SK-N-SH treated with all-trans-retinoic acid at 6 μM for 48 hours (cell line): Measurements from ENCODE around the gene SAMD13.

ENCODE experiments used
- ATAC-seq: fragments of 200-7000 bp; cut with Tn5 transposase; 3 replicates; pipeline ENCODE4 v1.9.1; 2020; ENCODE audit warnings: mild to moderate bottlenecking, moderate library complexity
- ARNTL ChIP-seq: fragments of 450-650 bp; formaldehyde crosslinking; IDR thresholded peaks from 2 replicates; pipeline ENCODE4 v1.5.0; 2020; ENCODE audit warnings: low read depth, mild to moderate bottlenecking, moderate library complexity, borderline replicate concordance
- BACH2 ChIP-seq: fragments of 250-450 bp; sonication (Bioruptor Pico); IDR thresholded peaks from 2 replicates; pipeline ENCODE4 v1.9.0; 2021; ENCODE audit warnings: mild to moderate bottlenecking, borderline replicate concordance
- CSDC2 ChIP-seq: fragments of 250-450 bp; sonication (Bioruptor Pico); IDR thresholded peaks from 2 replicates; pipeline ENCODE4 v1.5.0; 2020; ENCODE audit warnings: mild to moderate bottlenecking, moderate library complexity
- ESRRG ChIP-seq: fragments of 250-450 bp; sonication (Bioruptor Pico); IDR thresholded peaks from 2 replicates; pipeline ENCODE4 v1.6.1; 2021; ENCODE audit warnings: mild to moderate bottlenecking
- GLIS3 ChIP-seq: fragments of 250-450 bp; sonication (Bioruptor Pico); IDR thresholded peaks from 2 replicates; pipeline ENCODE4 v1.5.0; 2020; ENCODE audit warnings: mild to moderate bottlenecking, moderate library complexity
- ISL1 ChIP-seq: fragments of 250-450 bp; sonication (Bioruptor Pico); IDR thresholded peaks from 2 replicates; pipeline ENCODE4 v2.1.2; 2022; ENCODE audit warnings: mild to moderate bottlenecking, moderate library complexity
- OSR1 ChIP-seq: fragments of 250-450 bp; sonication (Bioruptor Pico); IDR thresholded peaks from 2 replicates; pipeline ENCODE4 v1.8.0; 2022; ENCODE audit warnings: moderate library complexity, mild to moderate bottlenecking, inconsistent platforms
- PPARA ChIP-seq: fragments of 250-450 bp; sonication (Bioruptor Pico); IDR thresholded peaks from 2 replicates; pipeline ENCODE4 v1.5.0; 2020; ENCODE audit warnings: mild to moderate bottlenecking, borderline replicate concordance
- RARB ChIP-seq: fragments of 250-450 bp; sonication (Bioruptor Pico); IDR thresholded peaks from 2 replicates; pipeline ENCODE4 v1.8.0; 2021; ENCODE audit warnings: mild to moderate bottlenecking, moderate library complexity
- SNAI2 ChIP-seq: fragments of 250-450 bp; sonication (Bioruptor Pico); IDR thresholded peaks from 2 replicates; pipeline ENCODE4 v1.5.0; 2020; ENCODE audit warnings: mild to moderate bottlenecking, moderate library complexity
- TCF4 ChIP-seq: fragments of 250-450 bp; sonication (Bioruptor Pico); IDR thresholded peaks from 2 replicates; pipeline ENCODE4 v1.8.0; 2021; ENCODE audit warnings: mild to moderate bottlenecking, moderate library complexity, borderline replicate concordance
- TOX ChIP-seq: fragments of 250-450 bp; sonication (Bioruptor Pico); IDR thresholded peaks from 2 replicates; pipeline ENCODE4 v1.8.0; 2021; ENCODE audit warnings: mild to moderate bottlenecking, moderate library complexity, borderline replicate concordance
- ZC3H10 ChIP-seq: fragments of 250-450 bp; sonication (Bioruptor Pico); IDR thresholded peaks from 2 replicates; pipeline ENCODE4 v1.5.1; 2021; ENCODE audit warnings: mild to moderate bottlenecking, moderate library complexity
- ZFP3 ChIP-seq: fragments of 250-450 bp; sonication (Bioruptor Pico); IDR thresholded peaks from 2 replicates; pipeline ENCODE4 v1.5.0; 2020; ENCODE audit warnings: mild to moderate bottlenecking, moderate library complexity
- ZNF565 ChIP-seq: fragments of 450-650 bp; formaldehyde crosslinking; conservative IDR thresholded peaks from 2 replicates; pipeline ENCODE4 v1.5.0; 2020; ENCODE audit warnings: low read depth, mild to moderate bottlenecking, moderate library complexity
- ZNF70 ChIP-seq: fragments of 450-650 bp; formaldehyde crosslinking; IDR thresholded peaks from 2 replicates; pipeline ENCODE4 v1.5.0; 2020; ENCODE audit warnings: mild to moderate bottlenecking, moderate library complexity
- ZNF8 ChIP-seq: fragments of 450-650 bp; formaldehyde crosslinking; IDR thresholded peaks from 2 replicates; pipeline ENCODE4 v1.5.0; 2020; ENCODE audit warnings: mild to moderate bottlenecking, moderate library complexity
- TF ChIP-seq, protein P1 (sequence below): fragments of 250-450 bp; sonication (Bioruptor Pico); IDR thresholded peaks from 2 replicates; pipeline ENCODE4 v1.8.0; 2020; ENCODE audit warnings: mild to moderate bottlenecking, moderate library complexity, borderline replicate concordance
- TF ChIP-seq, protein P2 (sequence below): fragments of 250-450 bp; sonication (Bioruptor Pico); IDR thresholded peaks from 2 replicates; pipeline ENCODE4 v1.5.0; 2020; ENCODE audit warnings: mild to moderate bottlenecking, moderate library complexity
- TF ChIP-seq, protein P3 (sequence below): fragments of 250-450 bp; sonication (Bioruptor Pico); IDR thresholded peaks from 2 replicates; pipeline ENCODE4 v1.5.1; 2021; ENCODE audit warnings: mild to moderate bottlenecking, moderate library complexity
- TF ChIP-seq, protein P4 (sequence below): fragments of 250-450 bp; sonication (Bioruptor Pico); IDR thresholded peaks from 2 replicates; pipeline ENCODE4 v1.5.1; 2020; ENCODE audit warnings: low read depth, mild to moderate bottlenecking, moderate library complexity
- TF ChIP-seq, protein P5 (sequence below): fragments of 250-450 bp; sonication (Bioruptor Pico); IDR thresholded peaks from 2 replicates; pipeline ENCODE4 v1.8.0; 2021; ENCODE audit warnings: low read depth, mild to moderate bottlenecking, moderate library complexity, borderline replicate concordance

Gene SAMD13

DNA sequence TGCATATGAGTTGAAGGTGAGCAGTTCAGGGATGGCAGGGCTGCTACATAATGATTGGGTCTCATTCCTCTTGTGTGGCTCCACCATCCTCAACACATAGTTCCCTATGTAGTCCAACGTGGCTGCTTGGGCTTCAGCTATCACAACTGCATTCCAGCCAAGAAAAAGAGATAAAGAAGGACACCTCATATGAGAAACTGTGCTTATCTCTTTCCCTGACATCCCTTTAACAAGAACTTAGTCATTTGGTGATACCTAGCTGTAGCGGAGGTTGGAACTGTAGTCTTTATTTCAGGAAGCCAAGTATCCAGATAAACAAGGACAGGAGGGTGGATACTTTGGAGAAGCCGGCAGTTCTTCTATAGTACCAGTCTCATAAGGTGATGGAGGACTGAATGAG is 54.0 kb downstream of the SAMD13 start (continued):
- TF ChIP-seq, protein P1, sequence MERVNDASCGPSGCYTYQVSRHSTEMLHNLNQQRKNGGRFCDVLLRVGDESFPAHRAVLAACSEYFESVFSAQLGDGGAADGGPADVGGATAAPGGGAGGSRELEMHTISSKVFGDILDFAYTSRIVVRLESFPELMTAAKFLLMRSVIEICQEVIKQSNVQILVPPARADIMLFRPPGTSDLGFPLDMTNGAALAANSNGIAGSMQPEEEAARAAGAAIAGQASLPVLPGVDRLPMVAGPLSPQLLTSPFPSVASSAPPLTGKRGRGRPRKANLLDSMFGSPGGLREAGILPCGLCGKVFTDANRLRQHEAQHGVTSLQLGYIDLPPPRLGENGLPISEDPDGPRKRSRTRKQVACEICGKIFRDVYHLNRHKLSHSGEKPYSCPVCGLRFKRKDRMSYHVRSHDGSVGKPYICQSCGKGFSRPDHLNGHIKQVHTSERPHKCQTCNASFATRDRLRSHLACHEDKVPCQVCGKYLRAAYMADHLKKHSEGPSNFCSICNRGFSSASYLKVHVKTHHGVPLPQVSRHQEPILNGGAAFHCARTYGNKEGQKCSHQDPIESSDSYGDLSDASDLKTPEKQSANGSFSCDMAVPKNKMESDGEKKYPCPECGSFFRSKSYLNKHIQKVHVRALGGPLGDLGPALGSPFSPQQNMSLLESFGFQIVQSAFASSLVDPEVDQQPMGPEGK: no peak
- TF ChIP-seq, protein P2, sequence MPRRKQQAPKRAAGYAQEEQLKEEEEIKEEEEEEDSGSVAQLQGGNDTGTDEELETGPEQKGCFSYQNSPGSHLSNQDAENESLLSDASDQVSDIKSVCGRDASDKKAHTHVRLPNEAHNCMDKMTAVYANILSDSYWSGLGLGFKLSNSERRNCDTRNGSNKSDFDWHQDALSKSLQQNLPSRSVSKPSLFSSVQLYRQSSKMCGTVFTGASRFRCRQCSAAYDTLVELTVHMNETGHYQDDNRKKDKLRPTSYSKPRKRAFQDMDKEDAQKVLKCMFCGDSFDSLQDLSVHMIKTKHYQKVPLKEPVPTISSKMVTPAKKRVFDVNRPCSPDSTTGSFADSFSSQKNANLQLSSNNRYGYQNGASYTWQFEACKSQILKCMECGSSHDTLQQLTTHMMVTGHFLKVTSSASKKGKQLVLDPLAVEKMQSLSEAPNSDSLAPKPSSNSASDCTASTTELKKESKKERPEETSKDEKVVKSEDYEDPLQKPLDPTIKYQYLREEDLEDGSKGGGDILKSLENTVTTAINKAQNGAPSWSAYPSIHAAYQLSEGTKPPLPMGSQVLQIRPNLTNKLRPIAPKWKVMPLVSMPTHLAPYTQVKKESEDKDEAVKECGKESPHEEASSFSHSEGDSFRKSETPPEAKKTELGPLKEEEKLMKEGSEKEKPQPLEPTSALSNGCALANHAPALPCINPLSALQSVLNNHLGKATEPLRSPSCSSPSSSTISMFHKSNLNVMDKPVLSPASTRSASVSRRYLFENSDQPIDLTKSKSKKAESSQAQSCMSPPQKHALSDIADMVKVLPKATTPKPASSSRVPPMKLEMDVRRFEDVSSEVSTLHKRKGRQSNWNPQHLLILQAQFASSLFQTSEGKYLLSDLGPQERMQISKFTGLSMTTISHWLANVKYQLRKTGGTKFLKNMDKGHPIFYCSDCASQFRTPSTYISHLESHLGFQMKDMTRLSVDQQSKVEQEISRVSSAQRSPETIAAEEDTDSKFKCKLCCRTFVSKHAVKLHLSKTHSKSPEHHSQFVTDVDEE (CRISPR knock-in tag): no peak
- TF ChIP-seq ARNTL (CRISPR knock-in tag): no peak

DNA sequence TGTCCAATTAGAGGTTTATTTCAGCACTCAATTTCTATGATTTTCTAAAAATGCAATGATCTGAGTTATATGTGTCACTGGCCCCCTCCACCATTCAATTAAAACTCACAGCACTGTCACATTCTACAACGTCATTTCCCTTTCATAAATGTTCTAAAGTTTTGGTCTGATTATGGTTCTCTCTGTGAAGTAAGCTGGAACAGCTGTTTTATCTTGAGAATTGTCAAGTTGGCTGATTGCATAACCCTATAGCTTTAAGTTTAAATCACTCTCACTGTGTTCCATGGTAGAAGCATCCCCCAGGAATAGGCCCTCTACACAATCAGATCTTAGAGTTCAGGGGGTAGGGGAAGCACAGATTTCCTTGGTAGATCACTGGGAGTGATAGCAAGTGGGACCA is 55.4 kb downstream of the SAMD13 start:
- ATAC-seq: no peak
- TF ChIP-seq CSDC2 (CRISPR knock-in tag): no peak
- TF ChIP-seq, protein P3, sequence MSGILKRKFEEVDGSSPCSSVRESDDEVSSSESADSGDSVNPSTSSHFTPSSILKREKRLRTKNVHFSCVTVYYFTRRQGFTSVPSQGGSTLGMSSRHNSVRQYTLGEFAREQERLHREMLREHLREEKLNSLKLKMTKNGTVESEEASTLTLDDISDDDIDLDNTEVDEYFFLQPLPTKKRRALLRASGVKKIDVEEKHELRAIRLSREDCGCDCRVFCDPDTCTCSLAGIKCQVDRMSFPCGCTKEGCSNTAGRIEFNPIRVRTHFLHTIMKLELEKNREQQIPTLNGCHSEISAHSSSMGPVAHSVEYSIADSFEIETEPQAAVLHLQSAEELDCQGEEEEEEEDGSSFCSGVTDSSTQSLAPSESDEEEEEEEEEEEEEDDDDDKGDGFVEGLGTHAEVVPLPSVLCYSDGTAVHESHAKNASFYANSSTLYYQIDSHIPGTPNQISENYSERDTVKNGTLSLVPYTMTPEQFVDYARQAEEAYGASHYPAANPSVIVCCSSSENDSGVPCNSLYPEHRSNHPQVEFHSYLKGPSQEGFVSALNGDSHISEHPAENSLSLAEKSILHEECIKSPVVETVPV (CRISPR knock-in tag): no peak
- no peak for TF ChIP-seq GLIS3 (CRISPR knock-in tag)
- no peak for TF ChIP-seq BACH2 (CRISPR knock-in tag)
- TF ChIP-seq ZNF565 (CRISPR knock-in tag): no peak
- no peak for TF ChIP-seq SNAI2 (CRISPR knock-in tag)
- TF ChIP-seq PPARA (CRISPR knock-in tag): no peak
- no peak for TF ChIP-seq TOX (CRISPR knock-in tag)
- no peak for TF ChIP-seq ZNF70 (CRISPR knock-in tag)
- no peak for TF ChIP-seq ESRRG (CRISPR knock-in tag)
- no peak for TF ChIP-seq OSR1
- no peak for TF ChIP-seq TCF4 (CRISPR knock-in tag)
- TF ChIP-seq ZNF8 (CRISPR knock-in tag): no peak
- TF ChIP-seq, protein P4, sequence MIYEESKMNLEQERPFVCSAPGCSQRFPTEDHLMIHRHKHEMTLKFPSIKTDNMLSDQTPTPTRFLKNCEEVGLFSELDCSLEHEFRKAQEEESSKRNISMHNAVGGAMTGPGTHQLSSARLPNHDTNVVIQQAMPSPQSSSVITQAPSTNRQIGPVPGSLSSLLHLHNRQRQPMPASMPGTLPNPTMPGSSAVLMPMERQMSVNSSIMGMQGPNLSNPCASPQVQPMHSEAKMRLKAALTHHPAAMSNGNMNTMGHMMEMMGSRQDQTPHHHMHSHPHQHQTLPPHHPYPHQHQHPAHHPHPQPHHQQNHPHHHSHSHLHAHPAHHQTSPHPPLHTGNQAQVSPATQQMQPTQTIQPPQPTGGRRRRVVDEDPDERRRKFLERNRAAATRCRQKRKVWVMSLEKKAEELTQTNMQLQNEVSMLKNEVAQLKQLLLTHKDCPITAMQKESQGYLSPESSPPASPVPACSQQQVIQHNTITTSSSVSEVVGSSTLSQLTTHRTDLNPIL (CRISPR knock-in tag): no peak
- TF ChIP-seq, protein P5, sequence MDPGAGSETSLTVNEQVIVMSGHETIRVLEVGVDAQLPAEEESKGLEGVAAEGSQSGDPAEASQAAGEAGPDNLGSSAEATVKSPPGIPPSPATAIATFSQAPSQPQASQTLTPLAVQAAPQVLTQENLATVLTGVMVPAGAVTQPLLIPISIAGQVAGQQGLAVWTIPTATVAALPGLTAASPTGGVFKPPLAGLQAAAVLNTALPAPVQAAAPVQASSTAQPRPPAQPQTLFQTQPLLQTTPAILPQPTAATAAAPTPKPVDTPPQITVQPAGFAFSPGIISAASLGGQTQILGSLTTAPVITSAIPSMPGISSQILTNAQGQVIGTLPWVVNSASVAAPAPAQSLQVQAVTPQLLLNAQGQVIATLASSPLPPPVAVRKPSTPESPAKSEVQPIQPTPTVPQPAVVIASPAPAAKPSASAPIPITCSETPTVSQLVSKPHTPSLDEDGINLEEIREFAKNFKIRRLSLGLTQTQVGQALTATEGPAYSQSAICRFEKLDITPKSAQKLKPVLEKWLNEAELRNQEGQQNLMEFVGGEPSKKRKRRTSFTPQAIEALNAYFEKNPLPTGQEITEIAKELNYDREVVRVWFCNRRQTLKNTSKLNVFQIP (CRISPR knock-in tag): no peak
- TF ChIP-seq, all 23 proteins: peak for 0

DNA sequence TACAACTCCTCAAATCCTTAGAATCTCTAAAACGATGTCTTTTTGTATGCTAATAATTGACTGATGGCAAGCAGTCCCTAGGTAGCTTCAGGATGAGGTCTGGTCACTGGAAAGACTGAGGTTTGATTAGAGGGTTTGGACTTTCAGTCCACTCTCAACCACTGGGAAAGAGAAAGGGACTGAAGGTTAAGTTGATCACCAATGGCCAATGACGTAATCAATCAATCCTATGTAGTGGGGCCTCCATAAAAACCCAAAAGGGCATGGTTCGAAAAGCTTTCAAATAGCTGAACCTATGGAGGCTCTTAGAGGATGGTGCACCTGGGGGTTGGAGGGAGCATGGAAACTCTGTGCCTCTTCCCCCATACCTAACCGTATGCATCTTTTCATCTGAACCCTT is 57.2 kb downstream of the SAMD13 start:
- no peak for ATAC-seq
- TF ChIP-seq ESRRG (CRISPR knock-in tag) (no peak), OSR1 (no peak), ARNTL (CRISPR knock-in tag) (no peak), ISL1 (CRISPR knock-in tag) (no peak), SNAI2 (CRISPR knock-in tag) (no peak), GLIS3 (CRISPR knock-in tag) (no peak), RARB (CRISPR knock-in tag) (no peak), ZFP3 (no peak), PPARA (CRISPR knock-in tag) (no peak), CSDC2 (CRISPR knock-in tag) (no peak), TOX (CRISPR knock-in tag) (no peak), ZNF8 (CRISPR knock-in tag) (no peak), ZNF70 (CRISPR knock-in tag) (no peak), ZC3H10 (CRISPR knock-in tag) (no peak), ZNF565 (CRISPR knock-in tag) (no peak)
- TF ChIP-seq, protein P1: no peak
